A673 (cell line): ENCODE data around the gene PLCD3. TPM values are rescaled to one million over a fixed set of nuclear protein-coding genes. Genes with fewer than 3 reads are reported as not detected.

Source experiments
- BruUV-seq: library from RNA; stranded (reverse); fragments of 400-500 nt; replicated peaks from 2 replicates; lab custom pipeline; 2021; lab: Mats Ljungman, UMichigan
- CTCF ChIA-PET: fragments of 300-600 bp; sonication (Branson Sonifier 250); formaldehyde crosslinking; loops from one replicate; lab custom pipeline; 2022; ENCODE audit warnings: antibody characterized with exemption; lab: Charles Lee
- POLR2A ChIA-PET: fragments of 300-600 bp; sonication (Branson Sonifier 250); formaldehyde crosslinking; loops from one replicate; lab custom pipeline; 2022; ENCODE audit warnings: antibody characterized with exemption; ENCODE audit not compliant: low non-redundant PET; lab: Charles Lee
- DNase-seq: peaks from one replicate; pipeline ENCODE4 v3.0.0-alpha.2; 2015; ENCODE audit warnings: low spot score
- H3K27ac ChIP-seq: fragments of 200-600 bp; sonication (generic); 2 replicates; pipeline ENCODE4 v1.5.1; 2016; ENCODE audit warnings: mixed run types, low read depth, mild to moderate bottlenecking, mixed read lengths, antibody characterized with exemption, low read length; ENCODE audit not compliant: poor library complexity, severe bottlenecking
- H3K27me3 ChIP-seq: fragments of 200-600 bp; sonication (generic); replicated peaks from 2 replicates; pipeline ENCODE4 v1.6.1; 2017; ENCODE audit warnings: mixed run types, low read depth, mild to moderate bottlenecking, mixed read lengths, antibody characterized with exemption, low read length; ENCODE audit not compliant: insufficient read depth, poor library complexity
- H3K36me3 ChIP-seq: fragments of 200-600 bp; sonication (generic); 2 replicates; pipeline ENCODE4 v1.6.1; 2016; ENCODE audit warnings: mixed run types, mild to moderate bottlenecking, mixed read lengths, antibody characterized with exemption, low read length; ENCODE audit not compliant: insufficient read depth, poor library complexity, severe bottlenecking
- H3K4me1 ChIP-seq: fragments of 200-600 bp; sonication (generic); 2 replicates; pipeline ENCODE4 v1.6.1; 2017; ENCODE audit warnings: mixed run types, mild to moderate bottlenecking, mixed read lengths, antibody characterized with exemption, low read length; ENCODE audit not compliant: insufficient read depth, poor library complexity, severe bottlenecking
- H3K4me3 ChIP-seq: fragments of 200-600 bp; sonication (generic); 2 replicates; pipeline ENCODE4 v1.5.1; 2016; ENCODE audit warnings: low read depth, mixed run types, mild to moderate bottlenecking, mixed read lengths, low read length; ENCODE audit not compliant: poor library complexity, severe bottlenecking
- H3K9me3 ChIP-seq: fragments of 200-600 bp; sonication (generic); 2 replicates; pipeline ENCODE4 v1.6.1; 2016; ENCODE audit warnings: mixed run types, low read depth, mild to moderate bottlenecking, mixed read lengths, antibody characterized with exemption, low read length; ENCODE audit not compliant: poor library complexity, severe bottlenecking
- CTCF ChIP-seq: fragments of 300-800, 200-600 bp; sonication (generic); conservative IDR thresholded peaks from 2 replicates; pipeline ENCODE4 v1.5.1; 2017; ENCODE audit warnings: low read depth, mild to moderate bottlenecking, antibody characterized with exemption, low read length, moderate library complexity, mixed read lengths
- EZH2 ChIP-seq: fragments of 200-600 bp; sonication (generic); IDR thresholded peaks from 2 replicates; pipeline ENCODE4 v1.6.1; 2017; ENCODE audit warnings: borderline replicate concordance, low read depth, mild to moderate bottlenecking, mixed read lengths, antibody characterized with exemption, low read length; ENCODE audit not compliant: poor library complexity, severe bottlenecking
- intact Hi-C: fragments of 100-400 bp; cut with micrococcal nuclease; formaldehyde crosslinking; loops from one replicate; pipeline ENCODE4 v1.10.0; 2022; ENCODE audit not compliant: unreplicated experiment
- total RNA-seq: library from RNA; stranded (reverse); gene quantifications from 2 replicates; pipeline ENCODE4 v1.2.3, GENCODE V29; 2021

The PLCD3 gene
- total RNA-seq, 1 experiment from 2014 or later: 12.0 TPM

GRCh38 chr17:45070001-45070400 lies 62.3 kb downstream of the PLCD3 start:
- intact Hi-C loops: no loop called here
- ChIA-PET CTCF (no interaction called here), POLR2A (interaction anchor here (0.6 kb wide), 1 partner anchor 455 kb away, joined by 3 read pairs; no protein-coding TSS in a partner anchor)

GRCh38 chr17:45067637-45068036 lies 64.7 kb downstream of the PLCD3 start:
- H3K27me3 ChIP-seq: no peaks in the 10 kb centered on the region
- ChIA-PET POLR2A (interaction anchor here (0.6 kb wide), 1 partner anchor 379 kb away, joined by 3 read pairs; no protein-coding TSS in a partner anchor), CTCF (no interaction called here)
- no peak for TF ChIP-seq EZH2
- TF ChIP-seq CTCF: no peak
- intact Hi-C loops: no loop called here
- H3K36me3 ChIP-seq: peaks cover 7% of the 10 kb centered on the region
- DNase-seq: no peak
- H3K27ac ChIP-seq: no peak overlapping the region
- H3K9me3 ChIP-seq: no peaks in the 10 kb centered on the region
- H3K4me1 ChIP-seq: peaks cover 1% of the 10 kb centered on the region
- BruUV-seq: no TSS peak
- H3K4me3 ChIP-seq: no peak overlapping the region

More at GRCh38 chr17:45070001-45070400, 62.3 kb downstream of the PLCD3 start:
- no peaks in the 10 kb centered on the region for H3K9me3 ChIP-seq
- no peak overlapping the region for H3K27ac ChIP-seq
- no peak for DNase-seq
- peaks cover 9% of the 10 kb centered on the region for H3K4me1 ChIP-seq
- BruUV-seq: no TSS peak
- TF ChIP-seq EZH2 (no peak), CTCF (no peak)
- no peak overlapping the region for H3K4me3 ChIP-seq
- peaks cover 7% of the 10 kb centered on the region for H3K36me3 ChIP-seq
- no peaks in the 10 kb centered on the region for H3K27me3 ChIP-seq

- ChIA-PET CTCF (no interaction called here), POLR2A (interaction anchor here (0.5 kb wide), 1 partner anchor 88 kb away, joined by 3 read pairs; no protein-coding TSS in a partner anchor)
- TF ChIP-seq EZH2 (no peak), CTCF (no peak)
- Histone ChIP-seq H3K27me3 (no peaks in the 10 kb centered on the region), H3K27ac (no peak overlapping the region), H3K9me3 (no peaks in the 10 kb centered on the region), H3K4me1 (peaks cover 9% of the 10 kb centered on the region), H3K36me3 (no peaks in the 10 kb centered on the region), H3K4me3 (no peak overlapping the region)
- DNase-seq: no peak
- intact Hi-C loops: no loop called here
- BruUV-seq: no TSS peak
These were observed 69.1 kb downstream of the PLCD3 start for GRCh38 chr17:45063198-45063597.
